ENCODE data around the gene LRP8. TPM values are rescaled to one million over a fixed set of nuclear protein-coding genes. Genes with fewer than 3 reads are reported as not detected.

LRP8 gene
- total and polyA plus RNA-seq, 2 of the 13 experiments (the other 11 are each of a cell fraction or from before 2014, with no cell fraction given) = 17.3 to 17.4 TPM

- TF ChIP-seq ETS1 (CRISPR knock-in tag; IDR thresholded peaks at IDR 0.05) (no peak), SMYD3 (CRISPR knock-in tag; IDR thresholded peaks at IDR 0.05) (no peak), CREM (IDR thresholded peaks at IDR 0.05) (peak; percentile 42; the same call in 1 of the 2 replicates), CREM (CRISPR knock-in tag; IDR thresholded peaks at IDR 0.05) (no peak), HOXA7 (CRISPR knock-in tag; IDR thresholded peaks at IDR 0.05) (no peak), HMG20A (CRISPR knock-in tag; IDR thresholded peaks at IDR 0.05; ENCODE audit: borderline replicate concordance) (peak; percentile 31; the same call in 1 of the 2 replicates), ZBTB33 (CRISPR knock-in tag; IDR thresholded peaks at IDR 0.05) (no peak), HCFC1 (IDR thresholded peaks at IDR 0.05; ENCODE audit: low read depth, low read length) (no peak), ZNF576 (CRISPR knock-in tag; IDR thresholded peaks at IDR 0.05) (no peak), SALL1 (CRISPR knock-in tag; IDR thresholded peaks at IDR 0.05) (no peak; the same call in 1 of the 2 replicates), ZNF33B (CRISPR knock-in tag; IDR thresholded peaks at IDR 0.05) (no peak), TFDP1 (CRISPR knock-in tag; IDR thresholded peaks at IDR 0.05; ENCODE audit: borderline replicate concordance) (no peak), ZNF678 (CRISPR knock-in tag; IDR thresholded peaks at IDR 0.05) (no peak), CBX2 (IDR thresholded peaks at IDR 0.05; ENCODE audit: low read depth, low read length) (no peak), CBX2 (CRISPR knock-in tag; IDR thresholded peaks at IDR 0.05; ENCODE audit: low read depth) (no peak), TOE1 (CRISPR knock-in tag; IDR thresholded peaks at IDR 0.05) (no peak), HNRNPLL (IDR thresholded peaks at IDR 0.05; ENCODE audit: low read depth, low read length, poor library complexity, severe bottlenecking) (no peak), IRF2 (CRISPR knock-in tag; IDR thresholded peaks at IDR 0.05) (0 out of 2 replicates have a peak, but pooled peaks have one; percentile 14), NCOA1 (CRISPR knock-in tag; IDR thresholded peaks at IDR 0.05) (no peak), PAXIP1 (CRISPR knock-in tag; conservative IDR thresholded peaks at IDR 0.05) (peak; percentile 88), KLF15 (CRISPR knock-in tag; IDR thresholded peaks at IDR 0.05; ENCODE audit: borderline replicate concordance) (no peak), ZNF230 (CRISPR knock-in tag; IDR thresholded peaks at IDR 0.05) (no peak), SSRP1 (CRISPR knock-in tag; IDR thresholded peaks at IDR 0.05) (peak; percentile 65), ZIK1 (CRISPR knock-in tag; IDR thresholded peaks at IDR 0.05; ENCODE audit: borderline replicate concordance, low read depth) (no peak), CENPX (CRISPR knock-in tag; IDR thresholded peaks at IDR 0.05) (no peak)
These were observed 131.8 kb downstream of the LRP8 start (continued) for GRCh38 chr1:53196017-53196484.
